ENCODE data around the gene PPL. TPM values are rescaled to one million over a fixed set of nuclear protein-coding genes. Genes with fewer than 3 reads are reported as not detected.
"Not testable (repeated sequence)": the region's sequence is repeated elsewhere in the genome, so short reads cannot be mapped to it uniquely, and the experiment has no call there.

The PPL gene
- polyA plus RNA-seq, 6 donors from 2014 or later: 0.05 to 1.3 (median 0.16) TPM; not detected in 1

DNA sequence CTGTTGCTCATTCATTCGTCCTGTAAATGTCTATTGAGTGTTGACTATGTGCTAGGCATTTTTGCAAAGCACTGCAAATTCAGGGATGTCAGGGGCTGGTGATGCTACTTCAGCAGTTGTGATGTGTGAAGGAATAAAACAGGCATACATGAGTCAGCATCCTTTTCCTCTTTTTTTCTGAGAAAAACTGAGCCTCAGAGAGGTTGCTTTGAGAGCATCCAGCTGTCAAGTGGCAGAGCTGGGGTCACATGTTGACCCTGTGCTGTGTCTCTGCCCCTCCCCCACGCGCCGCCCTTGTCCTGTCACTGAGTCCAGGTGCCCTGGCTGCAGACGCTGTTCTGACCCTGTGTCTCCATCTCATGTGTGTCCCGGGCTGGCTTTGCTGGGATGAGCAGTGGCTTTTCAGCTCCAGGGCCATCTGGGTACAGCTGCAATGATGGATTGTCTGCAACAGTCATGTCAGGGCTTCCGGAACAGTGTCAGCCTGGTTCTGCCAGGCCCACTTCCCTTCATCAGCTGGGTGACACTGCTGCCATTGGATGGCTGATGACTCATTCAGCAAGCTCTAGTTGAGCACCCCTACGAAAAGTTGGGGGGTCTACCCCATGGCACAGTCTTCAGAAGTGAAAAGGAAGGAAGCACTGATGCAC is 36.1 kb upstream of the PPL start:
- Mint-ChIP-seq H3K36me3 (no peaks in the 10 kb centered on the region), H3K4me3 (no peak overlapping the region), H3K27ac (no peak overlapping the region), H3K27me3 (peaks cover 9 to 37% (median 16%) of the 10 kb centered on the region in 3 donors), H3K9me3 (peaks cover 0 to 4% (median 0%) of the 10 kb centered on the region in 7 donors), H3K4me1 (peaks cover 6 to 13% (median 11%) of the 10 kb centered on the region in 3 donors)
- DNase-seq (no peak), ATAC-seq (ENCODE audit: low read depth in 2 of 2) (no peak)

DNA sequence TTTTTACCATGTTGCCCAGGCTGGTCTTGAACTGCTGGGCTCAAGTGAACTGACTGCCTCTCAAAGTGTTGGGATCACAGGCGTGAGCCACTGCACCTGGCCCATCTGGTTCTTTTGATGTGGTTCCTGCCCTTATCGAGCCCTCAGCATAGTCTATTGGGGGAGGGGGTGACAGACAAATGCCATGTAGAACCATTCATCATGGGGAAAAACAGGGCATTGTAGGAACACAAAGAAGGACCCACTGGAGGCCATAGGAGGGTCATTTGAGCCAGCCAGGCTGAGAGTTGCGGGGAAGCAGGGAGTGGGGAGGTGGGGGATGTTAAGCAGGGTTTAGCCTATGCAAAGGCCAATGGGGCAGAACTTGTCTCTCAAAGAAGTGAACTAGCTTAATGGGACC is 33.1 kb upstream of the PPL start:
- Mint-ChIP-seq H3K4me1 (peaks cover 0 to 2% (median 0%) of the 10 kb centered on the region in 3 donors), H3K9me3 (peaks cover 0 to 1% (median 0%) of the 10 kb centered on the region in 7 donors), H3K4me3 (no peak overlapping the region), H3K36me3 (no peaks in the 10 kb centered on the region), H3K27me3 (peaks cover 9 to 37% (median 16%) of the 10 kb centered on the region in 3 donors), H3K27ac (no peak overlapping the region)
- DNase-seq: no peak
- no peak for ATAC-seq (ENCODE audit: low read depth in 2 of 2)

DNA sequence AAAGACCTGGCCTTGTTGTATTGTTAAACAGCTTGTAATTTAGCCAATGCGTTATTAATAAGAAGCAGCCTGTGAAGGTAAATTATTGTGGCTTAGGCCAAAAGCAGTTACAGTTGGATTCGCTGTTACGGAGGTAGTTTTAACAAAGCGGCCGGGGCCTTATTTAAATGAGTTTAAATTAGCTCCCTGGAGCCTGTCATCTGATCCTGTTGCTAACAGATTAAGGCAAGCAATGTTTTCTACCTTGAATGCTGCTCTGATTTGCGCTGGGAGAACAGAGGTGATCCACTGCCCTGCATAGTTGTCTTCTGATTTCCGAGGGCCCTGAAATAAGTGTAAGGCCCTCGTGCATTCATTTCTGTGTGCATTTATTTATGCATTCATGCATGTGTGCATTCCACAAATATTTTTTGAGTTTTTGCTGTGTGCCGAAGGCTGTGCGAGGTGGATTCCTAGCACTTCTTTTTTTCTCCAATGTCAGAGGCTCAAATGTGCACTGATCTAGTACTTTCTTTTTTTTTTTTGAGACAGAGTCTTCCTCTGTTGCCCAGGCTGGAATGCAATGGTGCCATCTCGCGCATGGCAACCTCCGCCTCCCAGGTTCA is 32.0 kb upstream of the PPL start:
- DNase-seq (no peak), ATAC-seq (ENCODE audit: low read depth in 2 of 2) (no peak)
- Mint-ChIP-seq H3K36me3 (no peaks in the 10 kb centered on the region), H3K27me3 (peaks cover 9 to 37% (median 16%) of the 10 kb centered on the region in 3 donors), H3K4me3 (no peak overlapping the region), H3K4me1 (peaks cover 0 to 2% (median 0%) of the 10 kb centered on the region in 3 donors), H3K27ac (no peak overlapping the region), H3K9me3 (peaks cover 0 to 1% (median 0%) of the 10 kb centered on the region in 7 donors)

DNA sequence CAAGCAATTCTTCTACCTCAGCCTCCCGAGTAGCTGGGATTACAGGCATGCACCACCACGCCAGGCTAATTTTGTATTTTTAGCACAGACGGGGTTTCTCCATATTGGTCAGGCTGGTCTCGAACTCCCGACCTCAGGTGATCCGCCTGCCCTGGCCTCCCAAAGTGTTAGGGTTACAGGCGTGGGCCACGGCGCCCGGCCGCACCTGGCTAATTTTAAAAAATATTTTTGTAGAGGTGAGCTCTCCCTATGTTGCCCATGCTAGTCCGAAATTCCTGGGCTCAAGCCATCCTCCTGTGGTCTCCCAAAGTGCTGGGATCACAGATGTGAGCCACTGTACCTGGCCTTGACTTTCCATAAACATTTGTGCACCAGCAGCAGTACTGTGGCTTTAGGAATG is 31.3 kb upstream of the PPL start:
- H3K4me3 Mint-ChIP-seq; DNase-seq; ATAC-seq (ENCODE audit: low read depth in 2 of 2); H3K27ac Mint-ChIP-seq; H3K9me3 Mint-ChIP-seq; H3K4me1 Mint-ChIP-seq; H3K36me3 Mint-ChIP-seq: not testable (repeated sequence)
- H3K27me3 Mint-ChIP-seq: peaks cover 9 to 37% (median 16%) of the 10 kb centered on the region in 3 donors

DNA sequence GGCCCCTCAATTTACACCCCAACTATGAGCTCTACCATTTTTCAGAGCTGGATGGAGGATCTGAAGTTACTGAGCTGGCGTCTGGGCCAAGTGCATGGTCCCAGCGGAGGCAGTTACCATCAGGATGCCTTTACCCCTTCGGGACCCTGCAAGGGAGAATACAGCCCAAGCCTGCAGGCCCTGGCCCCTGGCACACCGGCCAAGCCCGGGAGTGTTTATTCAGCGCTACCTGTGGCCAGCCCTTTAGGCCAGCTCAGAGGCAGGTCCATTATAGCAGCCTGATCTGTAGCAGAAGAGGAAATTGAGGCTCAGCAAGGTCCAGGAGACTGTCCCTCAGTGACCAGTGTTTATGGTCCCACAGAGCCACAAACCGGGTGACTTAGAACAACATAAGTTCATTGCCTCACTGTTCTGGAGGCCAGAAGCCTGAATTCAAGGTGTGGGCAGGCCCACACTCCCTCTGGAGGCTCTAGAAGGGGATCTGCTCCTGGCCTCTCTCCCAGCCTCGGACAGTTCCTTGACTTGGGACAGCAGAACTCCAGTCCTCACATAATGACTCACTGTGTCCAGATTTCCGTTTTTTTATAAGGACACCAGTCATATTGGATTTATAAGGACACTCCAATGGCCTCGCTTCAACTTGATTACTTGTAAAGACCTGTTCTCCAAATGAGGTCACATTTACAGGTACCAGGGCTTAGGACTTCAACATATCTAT is 29.9 kb upstream of the PPL start:
- Mint-ChIP-seq H3K27ac (no peak overlapping the region), H3K4me3 (no peak overlapping the region), H3K36me3 (no peaks in the 10 kb centered on the region), H3K9me3 (no peaks in the 10 kb centered on the region), H3K4me1 (no peaks in the 10 kb centered on the region), H3K27me3 (peaks cover 8 to 27% (median 8%) of the 10 kb centered on the region in 3 donors)
- no peak for DNase-seq
- ATAC-seq (ENCODE audit: low read depth in 2 of 2): no peak

DNA sequence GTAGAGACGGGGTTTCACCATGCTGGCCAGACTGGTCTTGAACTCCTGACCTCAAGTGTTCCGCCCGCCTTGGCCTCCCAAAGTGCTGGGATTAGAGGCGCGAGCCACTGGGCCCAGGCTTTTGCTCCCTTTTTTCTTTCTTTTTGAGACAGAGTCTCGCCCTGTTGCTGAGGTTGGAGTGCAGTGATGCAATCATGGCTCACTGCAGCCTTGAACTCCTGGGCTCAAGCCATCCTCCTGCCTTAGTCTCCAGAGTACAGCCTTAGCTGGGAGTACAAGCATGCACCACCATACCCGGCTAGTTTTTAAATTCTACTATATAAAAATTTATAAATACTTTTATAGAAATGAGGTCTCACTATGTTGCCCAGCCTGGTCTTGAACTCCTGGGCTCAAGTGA is 26.6 kb upstream of the PPL start:
- not testable (repeated sequence) for H3K4me3 Mint-ChIP-seq; DNase-seq; H3K36me3 Mint-ChIP-seq; H3K27ac Mint-ChIP-seq; H3K9me3 Mint-ChIP-seq; H3K4me1 Mint-ChIP-seq; ATAC-seq (ENCODE audit: low read depth in 2 of 2)
- H3K27me3 Mint-ChIP-seq: peaks cover 21 to 30% (median 23%) of the 10 kb centered on the region in 3 donors

DNA sequence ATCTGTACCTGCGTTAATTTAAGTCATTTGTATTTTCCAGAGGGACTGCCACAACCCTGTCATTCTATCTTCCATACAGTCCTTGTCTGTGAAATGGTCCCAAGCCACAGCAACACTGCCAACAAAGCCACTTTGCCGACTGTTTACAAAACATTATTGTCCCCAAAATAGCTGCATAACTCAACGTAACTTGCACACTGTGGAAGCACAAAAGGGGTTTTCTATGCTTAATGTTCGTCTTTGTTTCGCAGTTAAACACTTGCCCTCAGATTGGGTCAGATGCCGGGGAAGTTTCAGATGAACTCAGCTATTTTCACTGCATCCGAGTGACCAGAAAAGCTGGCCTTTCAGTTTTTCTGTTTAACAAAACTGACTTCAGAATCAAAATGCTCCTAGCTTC is 25.8 kb upstream of the PPL start:
- H3K4me1 Mint-ChIP-seq: peaks cover 9 to 10% (median 10%) of the 10 kb centered on the region in 3 donors
- DNase-seq (no peak), ATAC-seq (ENCODE audit: low read depth in 2 of 2) (no peak)
- peaks cover 26 to 37% (median 31%) of the 10 kb centered on the region in 3 donors for H3K27me3 Mint-ChIP-seq
- H3K36me3 Mint-ChIP-seq: peaks cover 0 to 3% of the 10 kb centered on the region in 2 donors
- peaks cover 0 to 7% (median under 1%) of the 10 kb centered on the region in 7 donors for H3K9me3 Mint-ChIP-seq
- H3K27ac Mint-ChIP-seq: no peak overlapping the region
- H3K4me3 Mint-ChIP-seq: no peak overlapping the region

DNA sequence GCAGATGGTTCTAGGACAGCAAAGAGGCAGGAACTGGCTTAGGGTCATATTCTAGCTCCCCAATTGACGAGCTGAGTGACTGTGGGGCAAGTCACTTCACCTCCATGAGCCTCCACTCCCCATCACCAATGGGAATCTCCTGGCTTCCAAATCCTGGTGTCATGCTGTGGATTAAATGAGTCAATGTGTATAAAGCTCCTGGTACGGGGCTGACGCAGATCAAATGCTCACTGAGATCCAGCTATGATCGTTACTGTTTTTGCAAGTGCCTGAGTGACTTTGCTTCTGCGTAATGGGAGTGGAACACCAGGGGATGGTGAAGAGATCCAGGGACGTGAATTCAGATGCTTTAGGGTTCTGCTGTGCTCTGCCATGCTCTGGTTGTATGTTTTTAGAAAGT is 23.6 kb upstream of the PPL start:
- Mint-ChIP-seq H3K27ac (no peak overlapping the region), H3K36me3 (peaks cover 0 to 8% of the 10 kb centered on the region in 2 donors), H3K9me3 (peaks cover 0 to 7% (median 4%) of the 10 kb centered on the region in 7 donors), H3K27me3 (peaks cover 38 to 55% (median 48%) of the 10 kb centered on the region in 3 donors), H3K4me1 (peaks cover 18 to 21% (median 21%) of the 10 kb centered on the region in 3 donors), H3K4me3 (no peak overlapping the region)
- no peak for DNase-seq
- ATAC-seq (ENCODE audit: low read depth in 2 of 2): no peak

DNA sequence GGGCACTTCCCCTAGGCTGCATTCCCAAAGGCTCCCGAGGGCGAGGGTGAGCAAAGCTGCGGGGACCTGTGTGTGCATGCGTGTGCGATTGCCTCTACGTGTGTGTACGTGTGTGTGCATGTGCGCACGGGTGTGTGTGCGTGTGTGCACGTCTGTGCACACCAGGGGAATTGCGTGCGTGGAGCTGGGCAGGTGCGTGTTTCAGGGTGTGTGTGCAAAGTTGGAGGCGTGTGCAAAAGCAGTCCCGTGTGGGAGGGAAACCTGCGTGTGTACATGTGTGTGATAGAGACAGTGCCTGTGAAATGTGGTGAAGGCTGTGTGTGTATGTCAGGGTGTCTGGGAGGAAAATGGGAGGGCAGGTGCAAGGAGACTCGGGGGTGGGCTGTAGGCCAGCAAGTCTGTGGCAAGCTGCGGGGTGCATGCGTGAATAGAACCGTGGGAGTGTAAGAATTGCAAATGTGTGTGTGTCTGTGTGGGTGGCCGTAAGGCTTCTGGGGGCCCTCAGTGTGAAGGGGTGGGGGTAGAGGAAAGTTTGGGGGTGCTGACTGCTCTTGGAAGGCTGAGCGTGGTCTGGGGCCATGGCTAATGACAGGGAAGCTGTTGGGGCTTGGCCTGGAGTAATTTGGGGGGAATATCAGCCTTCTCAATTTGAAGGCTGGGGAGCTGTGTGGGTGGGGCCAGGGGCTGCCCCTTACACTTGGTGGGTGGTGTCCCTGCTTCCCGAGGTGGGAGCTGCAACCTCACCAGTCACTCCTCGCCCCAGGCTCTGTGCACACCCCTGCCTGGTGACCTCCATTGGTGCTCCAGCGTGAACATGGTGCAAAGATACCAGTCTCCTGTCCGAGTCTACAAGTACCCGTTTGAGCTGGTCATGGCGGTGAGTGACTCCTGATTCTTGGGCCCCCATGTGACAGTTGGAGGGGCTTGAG is 21.8 kb upstream of the PPL start:
- H3K27ac Mint-ChIP-seq: peak overlapping the region in 1 of 6 donors; percentile 39
- H3K9me3 Mint-ChIP-seq: peaks cover 0 to 7% (median 4%) of the 10 kb centered on the region in 7 donors
- H3K27me3 Mint-ChIP-seq: peaks cover 43 to 69% (median 55%) of the 10 kb centered on the region in 3 donors
- H3K36me3 Mint-ChIP-seq: peaks cover 0 to 8% of the 10 kb centered on the region in 2 donors
- peak overlapping the region in 6 of 8 donors; percentile 13 to 82 (median 56) for H3K4me3 Mint-ChIP-seq
- peaks cover 18 to 21% (median 21%) of the 10 kb centered on the region in 3 donors for H3K4me1 Mint-ChIP-seq
- ATAC-seq (ENCODE audit: low read depth in 2 of 2) (no peak), DNase-seq (no peak)

DNA sequence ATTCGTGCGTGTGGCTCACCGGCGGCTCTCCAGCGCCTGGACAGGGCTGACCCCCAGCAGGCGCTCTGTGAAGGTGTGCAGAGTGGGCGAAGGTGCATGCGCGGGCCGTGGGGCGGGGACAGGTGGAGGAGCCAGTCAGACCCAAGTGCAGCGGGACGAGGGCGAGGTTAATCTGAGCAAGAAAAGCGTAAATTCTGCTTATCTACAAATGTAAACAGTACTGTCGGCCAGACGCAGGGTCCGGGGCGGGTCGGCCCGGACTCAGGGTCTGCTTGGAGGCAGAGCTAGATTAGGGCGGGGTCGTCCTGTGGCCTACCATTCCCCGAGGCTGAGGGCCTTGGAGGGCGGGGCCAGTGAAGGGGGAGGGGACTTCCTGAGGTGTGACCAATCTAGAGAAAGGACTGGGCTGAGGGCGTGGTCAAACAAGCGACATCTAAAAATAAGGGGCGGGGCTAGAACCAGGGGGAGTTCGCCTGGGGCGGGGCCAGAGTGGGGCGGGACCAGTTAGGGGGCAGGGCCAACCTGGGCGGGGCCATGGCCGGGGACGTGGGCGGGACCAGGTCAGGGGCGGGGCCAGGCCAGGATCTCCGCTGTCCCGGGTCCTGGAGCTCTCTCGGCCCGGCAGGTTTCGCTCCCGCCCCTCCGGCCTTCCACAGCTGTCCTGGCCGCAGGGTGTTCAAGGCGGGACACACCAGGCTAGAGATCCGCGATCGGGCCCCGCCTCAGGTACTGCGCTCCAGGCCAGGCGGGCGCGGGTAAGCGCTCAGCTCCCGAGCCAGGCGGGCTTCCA is 21.0 kb upstream of the PPL start, which contains the start of gene SEC14L5:
Gene SEC14L5, plus strand, starts transcription at position 611 of the 790 bp plus-strand sequence. CDS start 994 bp downstream, outside the sequence.
- Mint-ChIP-seq H3K36me3 (peaks cover 0 to 8% of the 10 kb centered on the region in 2 donors), H3K4me1 (peaks cover 18 to 21% (median 21%) of the 10 kb centered on the region in 3 donors), H3K27me3 (peaks cover 43 to 76% (median 60%) of the 10 kb centered on the region in 3 donors), H3K9me3 (peaks cover 0 to 7% (median 4%) of the 10 kb centered on the region in 7 donors), H3K27ac (peak within 1 kb of the TSS in 4 of 6 donors; percentile 27 to 70 (median 48)), H3K4me3 (peak within 1 kb of the TSS; percentile 58 to 89 (median 82))
- ATAC-seq (ENCODE audit: low read depth in 2 of 2) (peak; percentile 83 to 85), DNase-seq (peak; percentile 73)

DNA sequence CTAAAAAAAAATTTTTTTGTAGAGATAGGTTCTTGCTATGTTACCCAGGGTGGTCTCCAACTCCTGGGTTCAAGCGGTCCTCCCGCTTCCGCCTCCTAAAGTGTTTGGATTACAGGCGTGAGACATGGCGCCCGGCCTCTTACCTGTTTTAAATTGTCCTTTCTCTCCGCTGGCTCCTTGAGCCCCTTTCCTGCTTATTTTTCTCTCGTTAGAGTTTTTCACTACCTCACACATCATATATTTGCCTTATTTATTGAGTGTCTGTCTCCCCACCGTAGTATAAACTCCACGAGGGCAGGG is 20.4 kb upstream of the PPL start:
- H3K27me3 Mint-ChIP-seq: peaks cover 43 to 76% (median 55%) of the 10 kb centered on the region in 3 donors
- H3K4me1 Mint-ChIP-seq: peaks cover 18 to 21% (median 21%) of the 10 kb centered on the region in 3 donors
- peak overlapping the region in 2 of 6 donors; percentile 56 to 70 for H3K27ac Mint-ChIP-seq
- H3K4me3 Mint-ChIP-seq: peak overlapping the region; percentile 58 to 89 (median 82)
- peaks cover 0 to 8% of the 10 kb centered on the region in 2 donors for H3K36me3 Mint-ChIP-seq
- peaks cover 0 to 7% (median 4%) of the 10 kb centered on the region in 7 donors for H3K9me3 Mint-ChIP-seq
- DNase-seq (no peak), ATAC-seq (ENCODE audit: low read depth in 2 of 2) (no peak)

DNA sequence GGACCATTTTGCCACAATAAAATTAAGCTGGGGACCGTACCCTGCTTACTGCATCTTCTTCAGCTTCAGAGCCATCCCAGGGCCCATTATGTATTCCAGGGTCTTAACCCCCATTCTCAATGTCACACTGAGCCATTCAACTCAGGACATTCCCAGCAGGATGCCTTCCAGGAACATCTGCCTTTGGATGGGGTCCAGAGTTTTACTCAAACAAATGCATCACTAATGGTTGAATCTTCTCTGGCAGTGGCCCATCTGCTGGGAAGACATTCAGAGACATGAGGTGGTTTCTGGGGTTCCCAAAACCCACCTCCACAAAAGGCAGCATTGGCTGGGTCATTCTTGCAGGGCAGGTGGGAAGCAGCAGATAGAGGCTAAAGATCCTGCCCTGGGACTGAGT is 17.8 kb upstream of the PPL start:
- peaks cover 38 to 65% (median 51%) of the 10 kb centered on the region in 3 donors for H3K27me3 Mint-ChIP-seq
- H3K9me3 Mint-ChIP-seq: peaks cover 0 to 7% (median 4%) of the 10 kb centered on the region in 7 donors
- H3K4me3 Mint-ChIP-seq: no peak overlapping the region
- ATAC-seq (ENCODE audit: low read depth in 2 of 2) (no peak), DNase-seq (no peak)
- H3K36me3 Mint-ChIP-seq: peaks cover 0 to 8% of the 10 kb centered on the region in 2 donors
- H3K4me1 Mint-ChIP-seq: peaks cover 18 to 21% (median 21%) of the 10 kb centered on the region in 3 donors
- H3K27ac Mint-ChIP-seq: no peak overlapping the region
